ENCODE measurements around the gene CHRM1. TPM values are rescaled to one million over a fixed set of nuclear protein-coding genes. Genes with fewer than 3 reads are reported as not detected.

CHRM1 gene
- total RNA-seq, 1 experiment from 2014 or later = 0.10 TPM

GRCh38 chr11:62911137-62912130 is 9.7 kb downstream of the CHRM1 start:
- ChIA-PET RAD21 (ENCODE audit: low non-redundant PET in 1 of 2, low total read pairs in 2 of 2, uncharacterized antibody in 2 of 2, unreplicated experiment in 2 of 2) (interaction anchor here in 1 of 2 experiments (1.4 kb wide), 1 partner anchor 113 kb away, joined by 4 read pairs; no protein-coding TSS in a partner anchor), POLR2A (no interaction called here), CTCF (interaction anchor here (12.2 kb wide), 1 partner anchor 110 kb away, joined by 285 read pairs; no protein-coding TSS in a partner anchor)
- H3K4me3 ChIP-seq (replicated peaks in 1 of 2; ENCODE audit: low read depth in 1 of 2, low read length in 2 of 2) = no peak overlapping the region
- H3K9me3 ChIP-seq (ENCODE audit: control insufficient read depth in 1 of 2, insufficient read depth in 1 of 2, low read depth in 1 of 2, low read length in 2 of 2) = no peaks in the 10 kb centered on the region
- H3K4me2 ChIP-seq (ENCODE audit: low read length) = no peak overlapping the region
- no peak overlapping the region for H3K9ac ChIP-seq (ENCODE audit: low read length)
- ATAC-seq (no peak), DNase-seq (ENCODE audit: low read depth, low spot score) (no peak)
- BruUV-seq (replicated peaks) = no TSS peak
- H3K27me3 ChIP-seq (ENCODE audit: insufficient read depth, low read length) = no peaks in the 10 kb centered on the region
- H4K20me1 ChIP-seq (ENCODE audit: insufficient read depth) = no peaks in the 10 kb centered on the region
- no peak overlapping the region for H3K27ac ChIP-seq (ENCODE audit: low read depth, low read length)
- no peaks in the 10 kb centered on the region for H3K79me2 ChIP-seq (ENCODE audit: insufficient read depth, low read length)
- H3K9me2 ChIP-seq (ENCODE audit: insufficient read depth) = no peaks in the 10 kb centered on the region
- H3K36me3 ChIP-seq (ENCODE audit: control insufficient read depth in 1 of 2, insufficient read depth in 2 of 2, low read length in 2 of 2) = no peaks in the 10 kb centered on the region
- TF ChIP-seq ZBTB33 (IDR thresholded peaks at IDR 0.05; ENCODE audit: extremely low read depth, insufficient replicate concordance, low read length) (no peak), CBX3 (IDR thresholded peaks at IDR 0.05; ENCODE audit: low read depth) (no peak)
- H3K4me1 ChIP-seq (ENCODE audit: control insufficient read depth in 1 of 2, insufficient read depth in 2 of 2, low read length in 2 of 2) = peaks cover 9 to 13% of the 10 kb centered on the region in 2 experiments; a peak in 3 of 4 replicates
- H2AFZ ChIP-seq (ENCODE audit: low read depth, low read length, poor library complexity, severe bottlenecking) = no peak overlapping the region
- intact Hi-C loops (cut with micrococcal nuclease) = no loop called here
